GM12872 (cell line): ENCODE results near the gene PTCH1.

Experiments
- TF ChIP-seq, protein P1 (sequence below): IDR thresholded peaks from 3 replicates; pipeline ENCODE4 v1.5.1; 2011; ENCODE audit warnings: low read depth, mild to moderate bottlenecking, low read length, moderate library complexity; ENCODE audit not compliant: insufficient read depth

Gene PTCH1

GRCh38 chr9:95477885-95478284 is 38.9 kb downstream of the PTCH1 start:
- TF ChIP-seq, protein P1, sequence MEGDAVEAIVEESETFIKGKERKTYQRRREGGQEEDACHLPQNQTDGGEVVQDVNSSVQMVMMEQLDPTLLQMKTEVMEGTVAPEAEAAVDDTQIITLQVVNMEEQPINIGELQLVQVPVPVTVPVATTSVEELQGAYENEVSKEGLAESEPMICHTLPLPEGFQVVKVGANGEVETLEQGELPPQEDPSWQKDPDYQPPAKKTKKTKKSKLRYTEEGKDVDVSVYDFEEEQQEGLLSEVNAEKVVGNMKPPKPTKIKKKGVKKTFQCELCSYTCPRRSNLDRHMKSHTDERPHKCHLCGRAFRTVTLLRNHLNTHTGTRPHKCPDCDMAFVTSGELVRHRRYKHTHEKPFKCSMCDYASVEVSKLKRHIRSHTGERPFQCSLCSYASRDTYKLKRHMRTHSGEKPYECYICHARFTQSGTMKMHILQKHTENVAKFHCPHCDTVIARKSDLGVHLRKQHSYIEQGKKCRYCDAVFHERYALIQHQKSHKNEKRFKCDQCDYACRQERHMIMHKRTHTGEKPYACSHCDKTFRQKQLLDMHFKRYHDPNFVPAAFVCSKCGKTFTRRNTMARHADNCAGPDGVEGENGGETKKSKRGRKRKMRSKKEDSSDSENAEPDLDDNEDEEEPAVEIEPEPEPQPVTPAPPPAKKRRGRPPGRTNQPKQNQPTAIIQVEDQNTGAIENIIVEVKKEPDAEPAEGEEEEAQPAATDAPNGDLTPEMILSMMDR, result no peak

DNA sequence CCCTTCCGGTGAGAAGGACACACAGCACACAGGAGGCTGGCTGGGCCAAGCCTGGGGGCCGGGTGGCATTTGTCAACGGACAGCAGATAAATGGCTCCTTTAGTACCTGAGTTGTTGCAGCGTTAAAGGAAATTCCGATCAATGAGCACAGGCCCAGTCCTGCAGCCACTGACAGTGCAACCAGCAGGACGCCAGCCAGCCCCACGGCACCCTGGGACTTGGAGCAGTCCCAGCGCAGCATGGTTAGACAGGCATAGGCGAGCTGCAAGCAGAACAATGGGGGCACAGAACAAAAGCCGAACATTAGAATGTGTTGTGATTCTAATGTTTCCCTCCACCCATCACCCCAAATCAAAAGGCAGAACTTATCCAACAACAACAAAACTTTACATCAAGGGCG is 39.3 kb downstream of the PTCH1 start:
- TF ChIP-seq, protein P1, result no peak

DNA sequence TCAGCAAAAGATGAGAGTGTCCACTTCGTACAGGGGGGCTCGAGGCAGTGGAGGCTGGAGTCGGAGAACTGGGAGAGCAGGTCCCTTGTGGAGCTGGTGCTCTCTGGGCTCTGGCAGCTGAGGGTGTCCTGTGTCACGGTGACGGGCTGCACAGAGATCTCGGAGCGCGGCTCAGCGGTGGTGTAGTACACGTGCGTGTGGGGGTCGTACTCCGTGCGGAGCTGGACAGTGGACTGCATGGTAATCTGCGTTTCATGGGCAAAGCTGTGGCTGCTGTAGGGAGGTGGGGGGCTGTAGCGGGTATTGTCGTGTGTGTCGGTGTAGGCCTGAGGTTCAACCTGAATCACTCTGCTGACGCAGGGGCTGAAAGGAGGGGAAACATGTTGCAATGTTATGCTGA is 48.0 kb downstream of the PTCH1 start:
- TF ChIP-seq, protein P1, result no peak

DNA sequence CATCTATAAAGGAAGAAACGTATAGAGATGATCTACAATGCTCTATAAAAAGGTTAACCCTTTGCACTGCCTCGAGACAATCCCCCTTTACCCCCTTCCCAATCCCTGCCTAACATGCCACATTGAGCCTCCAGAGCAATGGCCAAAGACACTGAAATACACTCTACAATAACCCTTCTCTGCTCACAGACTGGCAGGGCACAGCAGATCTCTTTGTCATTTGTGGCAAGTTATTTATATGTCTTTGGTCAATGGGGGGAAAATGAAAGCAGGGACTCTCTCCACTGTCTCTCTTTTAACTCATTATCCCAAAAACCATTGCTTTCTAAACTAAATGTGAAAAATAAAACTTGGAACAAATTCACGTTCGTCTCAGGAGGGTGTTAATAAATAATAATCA is 51.7 kb downstream of the PTCH1 start:
- TF ChIP-seq, protein P1, result no peak

DNA sequence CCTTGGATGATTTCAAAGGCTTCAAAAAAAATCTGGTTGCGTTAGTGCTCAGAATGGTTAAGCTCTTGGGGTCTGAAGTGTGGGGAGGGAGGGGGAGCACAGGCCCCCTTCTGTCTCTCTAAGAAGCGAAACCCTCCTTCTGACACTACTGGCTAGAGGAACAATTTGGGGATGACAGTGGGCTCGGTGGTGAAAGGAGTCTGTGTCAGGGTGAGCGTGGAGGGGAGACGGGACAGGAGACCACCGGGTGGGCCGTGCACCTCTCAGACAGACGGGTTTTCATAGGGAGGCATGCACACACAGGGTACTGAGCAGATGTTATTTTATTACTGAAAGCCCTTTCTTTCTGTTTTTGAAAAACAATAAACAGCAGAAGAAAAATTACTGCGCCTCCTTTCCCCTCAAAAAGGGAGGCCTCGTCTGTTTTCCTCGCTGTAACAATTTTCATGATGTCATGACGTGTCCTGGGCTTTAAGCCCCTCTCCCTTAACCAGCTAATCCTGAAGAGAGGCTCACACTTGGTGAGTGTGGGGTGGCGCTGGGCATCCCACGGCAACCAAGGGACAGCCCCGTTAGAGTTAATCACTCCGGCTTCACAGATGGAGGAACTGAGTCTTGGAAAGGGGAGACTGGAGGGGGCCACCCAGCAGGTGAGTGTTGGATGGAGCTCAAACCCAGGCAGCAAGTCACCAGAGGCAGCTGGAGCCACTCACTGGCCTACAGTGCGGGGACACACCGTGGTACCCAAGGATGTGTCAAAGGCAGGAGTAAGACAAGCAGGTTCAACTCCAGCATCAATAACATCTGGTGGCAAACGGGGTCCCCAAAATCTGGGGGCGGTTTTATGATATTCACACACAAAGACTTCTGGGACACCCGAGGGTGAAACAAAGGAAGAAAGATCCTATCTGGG is 53.4 kb downstream of the PTCH1 start:
- TF ChIP-seq, protein P1, result no peak

DNA sequence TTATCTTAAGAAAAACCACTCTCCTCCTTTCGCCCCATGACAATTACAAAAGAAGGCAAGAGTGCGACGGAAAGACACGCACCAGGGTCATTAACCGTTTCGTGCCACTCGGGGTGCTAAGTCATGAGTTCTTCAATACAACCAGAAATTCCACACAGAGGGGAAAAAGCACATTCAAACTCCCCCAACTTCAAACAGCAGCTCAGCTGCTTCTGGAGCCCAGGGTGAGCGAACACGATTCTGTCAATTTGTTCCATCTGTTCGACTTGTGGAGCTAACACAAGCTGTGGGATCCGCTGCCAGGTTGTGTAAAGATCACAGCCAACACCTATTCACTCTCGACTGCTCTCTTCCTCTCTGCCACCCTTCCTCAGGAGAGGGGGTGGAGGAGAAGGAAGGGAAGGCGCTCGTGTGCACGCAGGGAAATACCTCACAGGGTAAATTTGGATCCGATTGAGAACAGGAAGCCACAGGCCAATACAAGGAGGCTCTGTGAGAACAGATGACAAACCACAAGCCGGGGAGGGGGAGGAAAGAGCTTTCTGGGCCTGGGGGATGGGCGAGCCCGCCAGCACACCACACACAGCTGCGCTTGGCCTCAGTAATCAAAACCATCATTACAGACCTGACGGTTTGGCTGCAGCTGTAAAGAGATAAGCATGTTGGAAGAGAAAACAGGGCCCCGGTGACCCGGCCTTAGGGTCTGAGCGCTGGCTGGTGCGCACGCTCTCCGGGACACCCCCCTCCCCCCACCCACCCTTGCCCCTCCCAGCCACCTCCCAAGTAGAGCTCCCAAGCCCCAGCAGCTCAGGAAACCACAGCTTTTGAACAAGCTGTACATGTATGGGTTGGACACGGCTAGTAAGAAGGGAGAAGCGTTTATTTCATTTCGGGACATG is 54.3 kb downstream of the PTCH1 start:
- TF ChIP-seq, protein P1, result no peak
